ENCODE measurements around the gene RDH13. TPM values are rescaled to one million over a fixed set of nuclear protein-coding genes. Genes with fewer than 3 reads are reported as not detected.
A peak's percentile ranks its signal among the peaks of the same experiment; 100 is the strongest.

Gene RDH13
- total RNA-seq, 1 donor from 2014 or later, result 37.3 TPM

DNA sequence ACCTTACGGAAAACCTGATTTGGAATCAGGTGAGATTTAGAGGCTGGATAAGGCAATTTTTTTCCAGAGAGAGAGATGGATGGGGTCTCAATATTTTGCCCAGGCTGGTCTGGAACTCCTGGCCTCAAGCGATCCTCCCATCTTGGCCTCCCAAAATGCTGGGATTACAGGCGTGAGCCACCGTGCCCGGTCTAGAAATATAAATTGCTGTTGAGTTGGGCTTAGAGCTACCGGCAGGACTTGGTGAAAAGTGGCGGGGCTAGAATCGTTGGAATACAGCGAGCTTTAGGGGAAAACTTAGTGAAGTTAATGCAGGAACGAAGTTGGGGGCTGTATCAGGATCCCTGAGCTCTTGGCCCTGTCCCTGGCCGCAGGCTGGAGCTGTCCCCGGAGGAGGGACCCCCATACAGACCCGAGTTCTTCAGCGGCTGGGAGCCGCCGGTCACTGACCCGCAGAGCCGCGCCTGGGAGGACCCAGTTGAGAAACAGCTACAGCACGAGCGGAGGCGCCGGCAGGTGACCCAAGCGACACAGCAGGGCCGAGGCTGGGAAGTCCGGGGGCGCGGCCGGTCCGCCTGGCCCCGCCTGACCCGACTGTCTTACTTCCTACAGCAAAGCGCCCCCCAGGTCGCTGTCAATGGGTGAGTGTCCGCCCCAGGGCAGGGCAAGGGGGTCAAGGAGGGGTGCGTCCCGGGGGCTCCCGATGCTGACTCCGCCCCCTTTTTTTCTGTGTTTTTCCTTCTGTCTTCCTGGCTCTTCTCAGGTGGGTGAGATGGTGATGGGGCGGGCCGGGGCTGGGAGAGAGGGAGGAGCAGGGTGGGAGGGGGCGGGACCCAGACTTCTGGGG is 20.3 kb upstream of the RDH13 start:
- DNase-seq (ENCODE audit: extremely low spot score in 2 of 2), result no peak
- TF ChIP-seq POLR2A (IDR thresholded peaks at IDR 0.05) (no peak), POLR2AphosphoS5 (IDR thresholded peaks at IDR 0.05; ENCODE audit: insufficient read depth in 1 of 2, low read depth in 1 of 2) (no peak), CTCF (IDR thresholded peaks at IDR 0.05) (no peak)
- Histone ChIP-seq H3K9me3 (no peaks in the 10 kb centered on the region), H3K27ac (no peak overlapping the region), H3K36me3 (no peaks in the 10 kb centered on the region), H3K4me1 (peaks cover 49% of the 10 kb centered on the region), H3K27me3 (peaks cover 13% of the 10 kb centered on the region), H3K4me3 (no peak overlapping the region)
- intact Hi-C loops (cut with DNase I), result no loop called here

DNA sequence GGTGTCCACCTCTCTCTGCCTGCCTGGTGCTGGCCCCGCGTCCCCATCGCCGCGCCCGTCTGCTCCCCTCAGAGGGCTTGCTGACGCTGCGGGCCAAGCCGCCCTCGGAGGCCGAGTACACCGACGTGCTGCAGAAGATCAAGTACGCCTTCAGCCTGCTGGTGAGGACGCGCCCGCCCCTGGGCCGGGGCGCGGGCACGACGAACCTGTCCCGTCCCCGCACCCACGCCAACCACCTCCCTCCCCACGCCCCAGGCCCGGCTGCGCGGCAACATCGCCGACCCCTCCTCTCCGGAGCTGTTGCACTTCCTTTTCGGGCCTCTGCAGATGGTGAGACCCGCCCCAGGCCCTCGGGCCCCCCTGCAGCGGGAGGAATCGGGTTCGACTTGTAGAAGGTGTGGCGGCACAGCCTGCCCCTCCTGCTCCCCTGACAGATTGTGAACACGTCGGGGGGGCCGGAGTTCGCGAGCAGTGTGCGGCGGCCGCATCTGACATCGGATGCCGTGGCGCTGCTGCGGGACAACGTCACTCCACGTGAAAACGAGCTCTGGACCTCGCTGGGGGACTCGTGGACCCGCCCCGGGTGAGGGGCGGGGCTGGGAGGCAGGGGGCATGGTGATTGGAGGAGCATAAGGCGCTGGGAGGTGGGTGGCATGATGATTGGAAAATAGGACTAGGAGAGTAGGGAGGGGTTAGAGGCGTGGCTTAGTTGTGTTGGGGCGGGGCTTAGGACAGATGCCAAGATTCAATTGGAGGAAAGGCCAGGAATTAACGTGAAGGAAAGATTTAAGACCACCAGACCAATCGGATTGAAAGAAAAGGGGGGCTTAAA is 19.3 kb upstream of the RDH13 start:
- no peak for TF ChIP-seq CTCF (IDR thresholded peaks at IDR 0.05)
- no peak for TF ChIP-seq POLR2AphosphoS5 (IDR thresholded peaks at IDR 0.05; ENCODE audit: insufficient read depth in 1 of 2, low read depth in 1 of 2)
- no peak for TF ChIP-seq POLR2A (IDR thresholded peaks at IDR 0.05)
- peaks cover 13% of the 10 kb centered on the region for H3K27me3 ChIP-seq
- H3K27ac ChIP-seq, result no peak overlapping the region
- H3K4me1 ChIP-seq, result peaks cover 39% of the 10 kb centered on the region
- no peaks in the 10 kb centered on the region for H3K36me3 ChIP-seq
- no peak for DNase-seq (ENCODE audit: extremely low spot score in 2 of 2)
- H3K9me3 ChIP-seq, result no peaks in the 10 kb centered on the region
- intact Hi-C loops (cut with DNase I), result no loop called here
- peak overlapping the region; percentile 40 to 48 for H3K4me3 ChIP-seq

DNA sequence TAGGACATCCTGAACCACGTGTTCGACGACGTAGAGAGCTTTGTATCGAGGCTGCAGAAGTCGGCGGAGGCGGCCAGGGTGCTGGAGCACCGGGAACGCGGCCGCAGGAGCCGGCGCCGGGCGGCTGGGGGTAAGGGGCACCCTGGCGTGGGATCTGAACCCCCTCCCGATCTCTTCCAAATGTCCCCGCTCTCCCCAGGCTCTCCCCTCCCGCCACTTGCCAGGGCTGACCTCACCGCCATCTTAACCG is 18.7 kb upstream of the RDH13 start:
- TF ChIP-seq POLR2AphosphoS5 (IDR thresholded peaks at IDR 0.05; ENCODE audit: insufficient read depth in 1 of 2, low read depth in 1 of 2), result no peak
- TF ChIP-seq POLR2A (IDR thresholded peaks at IDR 0.05), result no peak
- no peak for TF ChIP-seq CTCF (IDR thresholded peaks at IDR 0.05)

GRCh38 chr19:55080968-55081769 is 18.2 kb upstream of the RDH13 start:
- peaks cover 28% of the 10 kb centered on the region for H3K4me1 ChIP-seq
- no peak overlapping the region for H3K27ac ChIP-seq
- DNase-seq (ENCODE audit: extremely low spot score in 2 of 2), result no peak
- H3K9me3 ChIP-seq, result no peaks in the 10 kb centered on the region
- TF ChIP-seq POLR2A (IDR thresholded peaks at IDR 0.05), result no peak
- peak in 1 of 2 donors; percentile 18 for TF ChIP-seq POLR2AphosphoS5 (IDR thresholded peaks at IDR 0.05; ENCODE audit: insufficient read depth in 1 of 2, low read depth in 1 of 2)
- peaks cover 13% of the 10 kb centered on the region for H3K27me3 ChIP-seq
- intact Hi-C loops (cut with DNase I), result no loop called here
- no peaks in the 10 kb centered on the region for H3K36me3 ChIP-seq
- peak overlapping the region; percentile 40 to 48 for H3K4me3 ChIP-seq

More for the DNA sequence above, 18.7 kb upstream of the RDH13 start:
- Histone ChIP-seq H3K36me3 (no peaks in the 10 kb centered on the region), H3K4me3 (peak overlapping the region; percentile 40 to 48), H3K27me3 (peaks cover 13% of the 10 kb centered on the region), H3K9me3 (no peaks in the 10 kb centered on the region), H3K4me1 (peaks cover 33% of the 10 kb centered on the region), H3K27ac (no peak overlapping the region)
- intact Hi-C loops (cut with DNase I), result no loop called here
- no peak for DNase-seq (ENCODE audit: extremely low spot score in 2 of 2)

Measured in vagina (tissue), 2 donors.